Posterior vena cava (tissue), 2 donors: ENCODE measurements around the gene SRRD. TPM values are rescaled to one million over a fixed set of nuclear protein-coding genes. Genes with fewer than 3 reads are reported as not detected.

ENCODE experiments used
- DNase-seq: peaks from one replicate; pipeline ENCODE4 v3.0.0-alpha.2; 2020; ENCODE audit warnings: low spot score
- intact Hi-C, 2 donors: fragments of 100-400 bp; cut with DNase I; formaldehyde crosslinking; loops; one replicate each; pipeline versions ENCODE4 v1.14.1 to v1.14.2; 2022 to 2023
- total RNA-seq, 2 donors: library from RNA; stranded (reverse); fragmentation: NEBNext Ultra II Directional; extraction: Animal tissue kit (Norgen Biotek cat#: 25700); gene quantifications; one replicate each; pipeline ENCODE4 v1.2.1, GENCODE V29; 2021
- donor health status: DM: yes; HTN: yes; CAD: no.
- donor health status: DM: yes; HTN: yes; CAD: no.

The SRRD gene
- total RNA-seq, 2 donors from 2014 or later: 12.5 to 17.8 TPM

DNA sequence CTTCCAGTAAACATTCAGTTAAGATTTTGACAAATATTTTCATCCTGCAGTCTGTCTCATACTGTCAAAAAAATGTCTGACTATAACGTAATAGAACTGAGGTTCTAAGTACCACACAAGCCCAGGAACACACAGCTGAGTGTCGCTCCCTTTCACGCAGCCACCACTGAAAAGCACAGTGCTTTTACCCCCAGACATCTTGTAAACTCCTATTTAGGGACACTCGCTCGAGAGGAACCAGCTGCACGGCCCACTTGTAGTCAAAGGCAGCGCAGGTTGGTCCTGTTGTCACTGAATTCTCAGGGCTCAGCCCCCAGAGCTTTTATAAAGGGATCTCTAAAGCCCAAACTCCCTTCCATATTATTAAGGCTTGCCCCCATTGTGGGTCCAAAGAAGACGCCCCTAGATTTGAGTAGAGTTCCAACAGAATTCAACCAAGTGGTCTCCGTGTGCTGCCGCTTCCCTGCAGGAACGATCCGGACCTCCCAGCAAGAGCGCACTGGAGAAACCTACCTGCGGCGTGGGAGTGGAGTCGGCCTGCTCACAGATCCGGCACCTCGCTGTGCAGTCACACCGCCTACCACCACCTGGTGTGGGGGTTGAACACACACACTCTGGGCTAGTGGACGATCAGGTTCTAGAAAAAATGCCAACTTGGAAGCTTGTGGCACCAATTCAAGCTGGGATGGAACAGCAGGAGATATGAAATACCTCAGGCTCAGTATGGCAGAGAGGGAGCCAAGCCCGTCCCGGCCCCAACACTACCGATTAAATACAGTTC is 31.3 kb upstream of the SRRD start:
- intact Hi-C loops: loop anchor here in 1 of 2 donors (10.0 kb wide), 1 partner anchor 48 kb away; no protein-coding TSS in a partner anchor
- no peak for DNase-seq

DNA sequence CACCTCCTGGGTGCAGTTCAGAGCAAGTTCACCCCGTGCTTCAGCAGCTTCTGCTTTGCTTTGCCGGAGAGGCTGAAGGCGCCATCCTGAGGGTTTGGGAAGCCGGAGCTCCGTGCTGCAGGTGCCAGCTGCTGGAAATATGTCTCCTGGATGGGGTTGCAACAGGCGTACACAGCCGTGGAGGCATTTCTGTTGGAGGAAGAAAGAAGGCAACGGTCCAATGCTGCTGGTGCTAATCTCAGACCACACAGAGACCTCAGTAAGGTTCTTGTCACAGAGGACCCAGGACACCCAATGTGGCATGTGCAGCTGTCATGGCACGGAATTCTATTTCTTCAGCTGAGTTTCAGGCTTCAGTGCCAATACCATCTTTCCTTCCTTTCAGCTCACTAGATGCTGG is 30.5 kb upstream of the SRRD start:
- no peak for DNase-seq
- intact Hi-C loops: loop anchor here in 1 of 2 donors (10.0 kb wide), 1 partner anchor 48 kb away; no protein-coding TSS in a partner anchor

DNA sequence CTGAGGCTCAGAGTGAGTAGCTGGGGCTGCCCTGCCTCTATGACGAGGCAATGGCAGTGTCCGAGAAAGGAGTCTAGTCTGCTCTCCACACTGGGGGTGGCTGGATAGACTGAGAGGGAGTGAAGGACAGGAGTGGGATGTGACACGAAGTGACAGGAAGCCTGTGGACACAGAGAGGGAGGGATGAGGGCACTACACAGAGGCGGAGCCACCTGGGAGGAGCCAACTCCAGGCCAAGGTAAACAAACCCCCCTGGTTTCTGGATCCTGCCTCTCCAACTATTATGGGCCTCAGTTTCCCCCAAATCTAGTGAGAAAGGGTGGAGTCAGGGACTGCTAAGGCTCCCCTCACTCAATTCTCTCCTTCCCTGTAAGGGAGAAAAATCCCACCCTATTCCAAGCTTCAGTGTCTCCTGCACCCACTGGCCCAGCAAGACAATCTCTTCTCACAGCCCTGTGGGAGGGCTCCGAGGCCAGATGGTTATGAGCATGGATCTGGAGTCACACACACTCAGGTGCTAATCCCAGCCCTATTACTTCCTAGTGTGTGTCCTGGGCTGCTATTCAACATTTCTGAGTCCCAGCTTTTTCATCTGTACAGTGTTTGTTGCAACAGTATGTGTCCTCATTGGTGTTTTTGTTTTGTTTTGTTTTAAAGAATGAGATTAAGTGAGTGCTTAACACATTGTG is 29.7 kb upstream of the SRRD start:
- DNase-seq: no peak
- intact Hi-C loops: loop anchor here in 1 of 2 donors (10.0 kb wide), 1 partner anchor 49 kb away; no protein-coding TSS in a partner anchor

DNA sequence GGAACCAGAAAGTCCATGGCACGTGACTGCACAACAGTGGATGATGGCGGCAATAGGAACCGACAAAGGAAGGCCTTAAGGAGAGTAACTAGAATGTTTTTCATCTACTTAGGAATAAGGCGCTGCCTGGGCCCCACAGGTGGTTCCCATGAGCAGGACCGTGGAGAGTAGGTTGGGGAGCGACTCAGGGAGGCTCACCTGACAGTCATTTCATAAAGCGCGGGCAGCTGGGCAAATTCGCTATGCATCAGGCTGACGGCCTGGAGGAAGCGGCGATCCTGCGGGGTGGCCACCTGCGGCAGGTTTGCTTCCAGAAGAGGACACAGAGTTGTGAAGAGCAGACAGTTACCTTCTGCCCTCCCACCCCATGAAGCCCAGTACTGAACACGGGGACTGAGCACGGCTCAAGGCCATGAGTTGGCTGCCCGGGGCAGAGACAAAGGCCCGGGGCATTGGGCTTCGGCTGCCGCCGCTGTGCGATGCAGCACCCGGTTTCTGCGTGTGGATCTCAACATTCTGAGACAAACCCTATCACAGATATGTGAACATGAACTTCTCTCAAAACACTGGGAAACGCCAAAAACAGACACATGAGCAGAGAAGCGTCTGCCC is 25.9 kb upstream of the SRRD start:
- intact Hi-C loops: loop anchor here in 1 of 2 donors (10.0 kb wide), 1 partner anchor 53 kb away; no protein-coding TSS in a partner anchor
- no peak for DNase-seq

DNA sequence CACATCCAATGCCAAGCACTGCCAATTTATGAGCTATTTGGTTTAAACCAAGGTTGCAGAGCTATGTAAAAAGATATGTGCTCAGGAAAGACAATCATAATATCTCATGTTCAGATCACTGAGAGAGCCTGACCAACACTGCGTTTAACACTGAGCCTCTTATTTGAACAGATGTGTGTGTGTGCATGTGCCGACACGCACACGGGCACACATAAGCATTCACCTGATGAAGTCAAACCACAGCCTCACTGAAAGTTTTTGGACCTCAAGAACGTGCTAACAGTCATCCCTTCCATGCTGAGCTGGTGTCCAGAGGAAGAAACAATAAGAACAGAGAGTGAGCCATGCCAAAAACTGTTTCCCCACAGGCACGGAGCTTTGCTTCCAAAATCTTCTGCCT is 23.5 kb upstream of the SRRD start:
- no peak for DNase-seq
- intact Hi-C loops: loop anchor here in 1 of 2 donors (5.0 kb wide), 1 partner anchor 63 kb away; no protein-coding TSS in a partner anchor

DNA sequence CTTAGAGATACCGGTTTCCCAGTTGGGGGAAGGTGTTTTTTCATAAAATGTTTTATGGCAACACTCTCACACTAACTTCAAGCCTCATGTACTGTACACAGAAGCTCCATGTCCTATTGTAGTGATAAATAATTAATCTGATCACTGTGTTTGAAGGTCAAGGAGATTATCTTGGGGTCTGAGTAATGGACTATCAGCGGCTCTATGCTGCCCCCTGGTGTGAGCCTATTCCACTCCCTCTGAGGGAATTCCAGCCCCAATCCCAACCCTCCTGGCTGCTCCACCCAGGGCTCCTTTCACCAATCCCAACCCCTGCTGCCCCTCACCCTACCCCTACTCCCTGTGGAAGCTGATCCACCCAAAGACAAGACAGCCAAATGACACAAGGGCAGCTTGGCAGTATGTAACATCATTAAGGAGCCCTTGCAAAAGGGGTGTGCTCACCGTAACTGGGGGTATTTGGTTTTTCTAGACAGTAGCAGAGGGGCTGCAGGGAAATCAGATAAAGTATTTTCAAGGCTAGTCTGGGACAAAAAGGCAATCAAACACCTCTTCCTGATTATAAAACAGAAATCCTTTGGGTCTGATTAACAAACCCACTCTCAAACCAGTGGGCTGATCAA is 22.4 kb upstream of the SRRD start:
- intact Hi-C loops: loop anchor here in 1 of 2 donors (5.0 kb wide), 1 partner anchor 64 kb away; no protein-coding TSS in a partner anchor
- DNase-seq: no peak

DNA sequence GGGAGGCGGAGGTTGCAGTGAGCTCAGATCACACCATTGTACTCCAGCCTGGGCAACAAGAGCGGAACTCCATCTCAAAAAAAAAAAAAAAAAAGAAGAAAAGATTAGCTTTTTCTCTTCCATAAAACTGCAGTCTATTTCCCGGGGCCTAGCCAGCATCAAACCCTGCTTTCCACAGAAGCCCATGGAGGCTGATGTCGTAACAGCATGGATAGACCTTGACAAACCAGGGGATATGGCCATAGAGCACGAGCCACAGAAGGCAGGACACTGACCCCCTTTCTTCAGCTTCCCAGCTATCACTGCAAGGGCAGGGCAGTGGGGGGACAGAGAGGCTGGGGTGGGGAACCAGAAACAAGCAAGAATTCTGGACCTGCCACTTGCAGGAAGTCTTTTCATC is 21.6 kb upstream of the SRRD start:
- intact Hi-C loops: loop anchor here in 1 of 2 donors (5.0 kb wide), 1 partner anchor 65 kb away; no protein-coding TSS in a partner anchor
- no peak for DNase-seq

- intact Hi-C loops: loop anchor here in 1 of 2 donors (5.0 kb wide), 1 partner anchor 65 kb away; no protein-coding TSS in a partner anchor
- DNase-seq: no peak
Measured at GRCh38 chr22:26462641-26463040, 21.0 kb upstream of the SRRD start.

GRCh38 chr22:26463101-26463661 is 20.5 kb upstream of the SRRD start:
- no peak for DNase-seq
- intact Hi-C loops: loop anchor here in 1 of 2 donors (5.0 kb wide), 1 partner anchor 66 kb away; no protein-coding TSS in a partner anchor

GRCh38 chr22:26463688-26464087 is 20.0 kb upstream of the SRRD start:
- no peak for DNase-seq
- intact Hi-C loops: loop anchor here in 1 of 2 donors (5.0 kb wide), 1 partner anchor 66 kb away; no protein-coding TSS in a partner anchor

GRCh38 chr22:26464312-26464711 is 19.4 kb upstream of the SRRD start:
- no peak for DNase-seq
- intact Hi-C loops: loop anchor here in 1 of 2 donors (5.0 kb wide), 1 partner anchor 67 kb away; no protein-coding TSS in a partner anchor

DNA sequence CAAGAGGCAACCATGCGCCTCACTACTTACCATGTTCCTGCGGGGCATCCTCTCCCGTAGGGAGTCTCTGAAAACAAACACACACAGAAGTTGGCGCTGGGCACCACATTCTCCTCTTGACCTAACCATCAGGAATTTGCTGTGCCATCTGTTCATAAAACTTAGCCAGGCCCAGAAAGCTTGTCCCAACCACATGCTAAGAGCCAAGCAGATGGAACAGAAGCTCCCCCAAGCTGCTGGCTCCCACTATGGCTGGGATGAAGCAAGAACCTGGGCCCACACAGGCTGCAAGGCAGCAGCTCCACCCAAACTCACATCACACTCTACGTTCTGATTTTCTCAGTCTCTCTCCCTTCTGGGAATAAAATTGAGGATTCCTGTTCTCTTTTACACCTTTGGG is 17.5 kb upstream of the SRRD start:
- DNase-seq: no peak
- intact Hi-C loops: no loop called here

DNA sequence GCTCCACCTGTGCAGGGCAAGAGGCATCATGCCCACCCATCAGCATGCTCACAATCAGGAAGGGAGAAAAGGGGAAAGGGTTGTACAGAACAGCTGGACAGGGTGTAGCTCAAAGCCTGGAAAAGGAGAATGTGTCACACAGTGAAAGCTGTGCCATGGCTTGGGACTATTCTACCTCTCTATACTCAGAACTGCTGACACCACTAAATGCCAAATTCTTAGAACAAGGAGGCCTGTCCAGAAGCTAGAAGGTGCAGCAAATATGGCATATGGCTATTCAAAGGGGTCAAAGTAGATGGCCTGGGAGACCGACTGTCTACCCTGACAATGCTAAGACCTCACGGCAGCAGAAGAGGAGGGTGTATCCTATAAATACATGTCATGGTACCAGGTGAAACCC is 12.9 kb upstream of the SRRD start:
- no peak for DNase-seq
- intact Hi-C loops: no loop called here

DNA sequence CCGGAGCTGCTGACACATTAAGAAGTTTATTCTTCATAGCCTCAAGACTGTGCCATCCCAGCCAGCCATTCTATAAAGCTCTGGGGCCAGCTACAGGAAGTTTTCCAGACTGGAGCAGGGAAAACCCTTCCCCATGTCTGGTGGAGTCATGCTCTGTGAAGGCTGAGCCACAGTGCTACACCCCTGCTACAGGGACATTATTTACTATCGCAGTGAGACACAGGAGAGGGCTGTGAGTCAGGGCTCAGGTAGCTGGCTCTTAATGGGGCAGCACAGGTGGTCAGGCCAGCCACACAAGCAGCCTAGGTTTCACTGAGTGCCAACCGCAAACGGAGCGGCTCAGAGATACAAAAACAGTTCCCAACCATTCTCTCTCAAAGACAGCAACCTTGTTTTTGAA is 12.2 kb upstream of the SRRD start:
- no peak for DNase-seq
- intact Hi-C loops: no loop called here

- intact Hi-C loops: no loop called here
- no peak for DNase-seq
Measured at GRCh38 chr22:26474682-26475081, 9.0 kb upstream of the SRRD start.

GRCh38 chr22:26476705-26477340 is 6.9 kb upstream of the SRRD start:
- no peak for DNase-seq
- intact Hi-C loops: no loop called here

DNA sequence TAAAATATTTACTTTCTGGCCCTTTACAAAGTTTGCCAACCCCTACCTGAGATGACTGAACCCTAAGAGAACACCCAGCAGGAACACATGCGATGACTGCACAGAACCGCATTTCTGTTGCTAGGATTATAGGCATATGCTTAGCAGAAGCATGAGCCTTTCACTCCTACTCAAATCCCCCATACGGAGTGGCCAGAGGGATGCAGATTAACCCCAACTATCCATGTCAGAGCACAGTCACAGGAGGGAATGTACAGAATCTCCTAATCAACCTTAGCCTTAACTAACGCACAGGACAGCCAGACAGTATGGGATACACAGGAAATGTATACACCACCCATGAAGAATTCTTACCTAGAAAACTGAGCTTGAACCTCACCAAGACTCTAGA is 6.3 kb upstream of the SRRD start:
- DNase-seq: no peak
- intact Hi-C loops: no loop called here

DNA sequence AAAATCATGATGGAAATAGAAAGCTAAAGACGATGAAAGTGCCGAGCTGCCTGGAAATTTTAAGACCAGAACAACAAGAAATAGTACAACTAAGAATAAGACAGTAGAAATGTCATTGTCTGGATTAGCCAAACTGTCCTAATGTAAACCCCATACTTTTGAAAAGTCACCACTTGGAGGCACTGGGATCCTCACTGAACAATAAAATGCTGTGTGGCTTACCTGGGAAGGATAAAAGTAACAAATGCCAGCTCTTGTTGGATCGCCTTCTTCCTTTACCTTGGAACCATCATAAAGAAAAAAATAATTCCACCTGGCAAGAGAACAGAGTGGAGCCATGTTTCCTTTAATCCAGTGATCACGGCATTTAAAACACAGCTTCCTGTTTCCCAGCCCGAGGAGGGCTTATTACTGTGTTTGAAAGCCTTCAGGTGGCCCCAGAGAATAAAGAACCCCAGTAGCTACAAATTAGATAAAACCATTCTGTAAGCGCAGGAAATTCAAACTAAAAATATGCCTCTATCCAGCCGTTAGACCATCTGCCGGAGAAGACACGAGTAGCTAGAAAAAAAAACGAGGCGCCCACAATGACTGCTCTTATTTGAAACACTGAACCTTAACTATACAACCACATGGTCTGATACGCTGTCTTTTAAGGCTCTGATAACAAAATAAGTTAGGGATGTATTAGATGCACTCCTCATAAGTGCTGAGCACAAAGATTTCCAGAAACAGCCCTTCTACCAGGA is 4.5 kb upstream of the SRRD start:
- intact Hi-C loops: no loop called here
- DNase-seq: no peak
